Cardiac fibroblast (primary cell): ENCODE measurements around the gene CCDC24.

Experiments used
- DNase-seq, 2 donors: peaks; one replicate each; pipeline versions ENCODE4 v3.0.0 to v3.0.0-alpha.2; 2010; ENCODE audit warnings: low read depth in 2 of 2
- H3K4me3 ChIP-seq, 2 donors: replicated peaks in 1 of 2; 1 replicate in 1 of 2; 2 replicates in 1 of 2; pipeline ENCODE4 v1.5.1; 2011; ENCODE audit warnings: low read depth in 2 of 2, low read length in 2 of 2, mild to moderate bottlenecking in 2 of 2, moderate library complexity in 1 of 2
- CTCF ChIP-seq: IDR thresholded peaks from one replicate; pipeline ENCODE4 v1.5.1; 2011; ENCODE audit warnings: low read depth, mild to moderate bottlenecking, low read length, inconsistent platforms

The CCDC24 gene

GRCh38 chr1:43991476-43992231 is at the start of gene CCDC24:
Gene CCDC24, plus strand, starts transcription at chr1:43991599. Its CDS starts 280 bp downstream, at chr1:43991879.
- H3K4me3 ChIP-seq: peak within 1 kb of the TSS; percentile 64 to 74
- TF ChIP-seq CTCF: no peak
- DNase-seq: peak; percentile 77 to 89

GRCh38 chr1:43942411-43942810 is 49.0 kb upstream of the CCDC24 start:
- TF ChIP-seq CTCF: no peak

GRCh38 chr1:43944860-43945259 is 46.5 kb upstream of the CCDC24 start:
- no peak overlapping the region for H3K4me3 ChIP-seq
- TF ChIP-seq CTCF: no peak
- no peak for DNase-seq

More at GRCh38 chr1:43942411-43942810, 49.0 kb upstream of the CCDC24 start:
- H3K4me3 ChIP-seq: no peak overlapping the region
- no peak for DNase-seq

GRCh38 chr1:43945674-43946235 is 45.6 kb upstream of the CCDC24 start:
- DNase-seq: no peak
- TF ChIP-seq CTCF: no peak
- peak overlapping the region; percentile 86 to 94 for H3K4me3 ChIP-seq

GRCh38 chr1:43946236-43947060 is 45.0 kb upstream of the CCDC24 start, which contains the start of gene IPO13:
Gene IPO13, plus strand, starts transcription at chr1:43946950. Its CDS starts 651 bp downstream, at chr1:43947601.
- peak; percentile 56 for TF ChIP-seq CTCF
- peak; percentile 97 for DNase-seq
- H3K4me3 ChIP-seq: peak within 1 kb of the TSS; percentile 86 to 94

GRCh38 chr1:43947061-43947873 is 44.1 kb upstream of the CCDC24 start:
- no peak for DNase-seq
- no peak for TF ChIP-seq CTCF
- peak overlapping the region; percentile 86 to 94 for H3K4me3 ChIP-seq
